Type B pancreatic cell (in vitro differentiated cells): Measurements from ENCODE around the gene SH2D4B. TPM values are rescaled to one million over a fixed set of nuclear protein-coding genes. Genes with fewer than 3 reads are reported as not detected.

Experiments used
- DNase-seq: peaks from one replicate; pipeline ENCODE4 v3.0.0; 2021; ENCODE audit warnings: mixed read lengths; ENCODE audit not compliant: unreplicated experiment; ENCODE audit errors: extremely low spot score
- H3K27ac Mint-ChIP-seq: 2 replicates; pipeline ENCODE4 v1.8.0; 2021; ENCODE audit warnings: mild to moderate bottlenecking, mixed read lengths
- H3K27me3 Mint-ChIP-seq: 2 replicates; pipeline ENCODE4 v1.8.0; 2021; ENCODE audit warnings: mixed read lengths
- H3K36me3 Mint-ChIP-seq: 2 replicates; pipeline ENCODE4 v1.8.0; 2021; ENCODE audit warnings: mixed read lengths
- H3K4me1 Mint-ChIP-seq: one replicate; pipeline ENCODE4 v1.8.0; 2021; ENCODE audit warnings: mixed read lengths; ENCODE audit not compliant: unreplicated experiment
- H3K4me3 Mint-ChIP-seq: 2 replicates; pipeline ENCODE4 v1.8.0; 2021; ENCODE audit warnings: mild to moderate bottlenecking, mixed read lengths
- H3K9me3 Mint-ChIP-seq: 2 replicates; pipeline ENCODE4 v1.8.0; 2021; ENCODE audit warnings: mixed read lengths
- CTCF ChIP-seq: fragments of 200-600 bp; sonication (generic); conservative IDR thresholded peaks from 2 replicates; pipeline ENCODE4 v1.5.0; 2021; ENCODE audit warnings: antibody characterized with exemption, mild to moderate bottlenecking
- total RNA-seq: library from RNA; stranded (reverse); gene quantifications from 2 replicates; pipeline ENCODE4 v1.2.1, GENCODE V29; 2021; ENCODE audit warnings: low replicate concordance

The SH2D4B gene
- total RNA-seq, 1 donor from 2014 or later = 0.10 TPM

DNA sequence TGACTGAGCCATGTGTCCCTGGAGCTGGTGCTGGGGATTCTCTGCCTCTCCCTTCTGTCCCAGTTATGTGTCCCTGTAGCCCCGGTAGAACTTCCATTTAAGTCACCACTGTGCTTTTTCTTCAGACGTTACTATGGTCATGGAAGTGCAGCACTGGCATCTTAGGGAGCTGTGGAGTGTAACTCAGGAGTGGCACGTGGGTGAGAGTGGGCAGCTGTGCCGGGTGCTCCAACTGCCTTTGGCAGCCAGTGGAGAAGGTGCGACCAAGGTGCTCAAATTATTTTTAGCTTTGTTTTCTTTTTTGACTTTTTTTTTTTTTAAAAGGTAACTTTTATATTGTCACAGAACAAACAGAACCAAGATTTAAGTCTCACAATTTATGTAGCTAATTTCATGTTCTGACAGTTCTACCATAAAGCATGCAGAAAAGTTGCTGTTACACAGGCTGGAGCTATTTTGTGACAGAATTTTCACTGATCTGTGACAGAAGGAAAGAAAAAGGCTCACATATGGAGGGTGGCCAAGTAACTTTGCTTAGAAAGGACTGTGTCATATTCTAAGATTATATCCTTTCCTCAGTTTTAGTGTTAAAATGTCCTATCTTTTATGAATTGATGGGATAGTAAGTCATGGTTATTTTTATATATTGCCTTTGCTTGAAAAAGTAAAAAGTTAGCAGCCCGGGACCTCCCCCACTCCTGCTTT is 73.9 kb downstream of the SH2D4B start:
- DNase-seq = no peak
- H3K4me3 Mint-ChIP-seq = no peak overlapping the region
- no peaks in the 10 kb centered on the region for H3K36me3 Mint-ChIP-seq
- no peak overlapping the region for H3K27ac Mint-ChIP-seq
- TF ChIP-seq CTCF = no peak
- peaks cover 6% of the 10 kb centered on the region for H3K4me1 Mint-ChIP-seq
- H3K27me3 Mint-ChIP-seq = peaks cover 8% of the 10 kb centered on the region
- H3K9me3 Mint-ChIP-seq = peaks cover 4% of the 10 kb centered on the region

- Mint-ChIP-seq H3K9me3 (peaks cover 4% of the 10 kb centered on the region), H3K4me1 (peaks cover 3% of the 10 kb centered on the region), H3K4me3 (no peak overlapping the region), H3K36me3 (no peaks in the 10 kb centered on the region), H3K27ac (no peak overlapping the region), H3K27me3 (peaks cover 6% of the 10 kb centered on the region)
- TF ChIP-seq CTCF = no peak
- DNase-seq = no peak
Measured at GRCh38 chr10:80612261-80612660, 74.6 kb downstream of the SH2D4B start.

GRCh38 chr10:80613466-80614170 is 75.9 kb downstream of the SH2D4B start:
- Mint-ChIP-seq H3K27ac (no peak overlapping the region), H3K9me3 (peaks cover 4% of the 10 kb centered on the region), H3K4me3 (no peak overlapping the region), H3K27me3 (peaks cover 5% of the 10 kb centered on the region), H3K4me1 (no peaks in the 10 kb centered on the region), H3K36me3 (no peaks in the 10 kb centered on the region)
- DNase-seq = peak; percentile 47
- no peak for TF ChIP-seq CTCF

GRCh38 chr10:80614576-80615416 is 77.1 kb downstream of the SH2D4B start:
- DNase-seq = peak; percentile 52
- Mint-ChIP-seq H3K36me3 (no peaks in the 10 kb centered on the region), H3K27ac (no peak overlapping the region), H3K4me1 (no peaks in the 10 kb centered on the region), H3K4me3 (no peak overlapping the region), H3K27me3 (peaks cover 5% of the 10 kb centered on the region), H3K9me3 (peaks cover 4% of the 10 kb centered on the region)
- no peak for TF ChIP-seq CTCF

GRCh38 chr10:80617807-80618206 is 80.1 kb downstream of the SH2D4B start:
- no peak for TF ChIP-seq CTCF
- Mint-ChIP-seq H3K27me3 (no peaks in the 10 kb centered on the region), H3K4me1 (no peaks in the 10 kb centered on the region), H3K36me3 (no peaks in the 10 kb centered on the region), H3K9me3 (peaks cover 4% of the 10 kb centered on the region), H3K4me3 (no peak overlapping the region), H3K27ac (no peak overlapping the region)
- DNase-seq = peak; percentile 20
